Measurements from ENCODE around the gene AHNAK2. TPM values are rescaled to one million over a fixed set of nuclear protein-coding genes. Genes with fewer than 3 reads are reported as not detected.
"Not testable (repeated sequence)": the region's sequence is repeated elsewhere in the genome, so short reads cannot be mapped to it uniquely, and the experiment has no call there.

Gene AHNAK2
- total and polyA plus RNA-seq, 8 donors: 1.5 to 117 (median 13.5) TPM

- TF ChIP-seq POLR2A (IDR thresholded peaks at IDR 0.05) (no peak), POLR2AphosphoS5 (IDR thresholded peaks at IDR 0.05) (no peak), CTCF (IDR thresholded peaks at IDR 0.05) (no peak), EP300 (IDR thresholded peaks at IDR 0.05) (no peak)
- WGBS, 5 donors: 85 to 92% (median 90%) methylated on average over 13 of the region's 13 CpGs
- Histone ChIP-seq H3K27me3 (peaks cover 0 to 14% (median 0%) of the 10 kb centered on the region in 3 donors), H3K9me3 (no peaks in the 10 kb centered on the region), H3K4me3 (no peak overlapping the region), H3K27ac (no peak overlapping the region), H3K4me1 (peaks cover 8 to 13% (median 9%) of the 10 kb centered on the region in 4 donors), H3K36me3 (peaks cover 0 to 41% (median 23%) of the 10 kb centered on the region in 4 donors)
- intact Hi-C loops (cut with DNase I; ENCODE audit: low total_unique reads): no loop called here
- no peak for DNase-seq
These were observed 25.1 kb downstream of the AHNAK2 start for GRCh38 chr14:104953097-104953496.

GRCh38 chr14:104951863-104952657 is 26.1 kb downstream of the AHNAK2 start:
- intact Hi-C loops (cut with DNase I; ENCODE audit: low total_unique reads); DNase-seq; H3K27ac ChIP-seq; H3K4me1 ChIP-seq; H3K27me3 ChIP-seq; H3K9me3 ChIP-seq; H3K4me3 ChIP-seq: not testable (repeated sequence)
- WGBS, 5 donors: 83 to 91% (median 88%) methylated on average over 20 to 28 of the region's 28 CpGs
- peaks cover 0 to 37% (median 22%) of the 10 kb centered on the region in 4 donors for H3K36me3 ChIP-seq

- not testable (repeated sequence) for DNase-seq, H3K4me1 ChIP-seq
- 86 to 99% (median 94%) methylated on average over 11 to 15 of the region's 15 CpGs; no CpG with 5 or more reads in 1 of the 5 donors for WGBS, 5 donors
These were observed 27.5 kb downstream of the AHNAK2 start for GRCh38 chr14:104950701-104951100.

GRCh38 chr14:104950021-104950420 is 28.2 kb downstream of the AHNAK2 start:
- Histone ChIP-seq H3K36me3 (peaks cover 0 to 22% (median 8%) of the 10 kb centered on the region in 4 donors), H3K4me1 (no peaks in the 10 kb centered on the region), H3K27me3 (no peaks in the 10 kb centered on the region), H3K9me3 (no peaks in the 10 kb centered on the region), H3K27ac (no peak overlapping the region), H3K4me3 (no peak overlapping the region)
- no peak for DNase-seq
- intact Hi-C loops (cut with DNase I; ENCODE audit: low total_unique reads): no loop called here
- TF ChIP-seq EP300 (IDR thresholded peaks at IDR 0.05) (no peak), POLR2AphosphoS5 (IDR thresholded peaks at IDR 0.05) (no peak), CTCF (IDR thresholded peaks at IDR 0.05) (no peak), POLR2A (IDR thresholded peaks at IDR 0.05) (no peak)
- 87 to 94% (median 93%) methylated on average over 5 to 17 of the region's 17 CpGs for WGBS, 5 donors

More at GRCh38 chr14:104950701-104951100, 27.5 kb downstream of the AHNAK2 start:
- H3K9me3 ChIP-seq; H3K27ac ChIP-seq; H3K27me3 ChIP-seq; H3K4me3 ChIP-seq; intact Hi-C loops (cut with DNase I; ENCODE audit: low total_unique reads): not testable (repeated sequence)
- peaks cover 0 to 24% (median 15%) of the 10 kb centered on the region in 4 donors for H3K36me3 ChIP-seq

DNA sequence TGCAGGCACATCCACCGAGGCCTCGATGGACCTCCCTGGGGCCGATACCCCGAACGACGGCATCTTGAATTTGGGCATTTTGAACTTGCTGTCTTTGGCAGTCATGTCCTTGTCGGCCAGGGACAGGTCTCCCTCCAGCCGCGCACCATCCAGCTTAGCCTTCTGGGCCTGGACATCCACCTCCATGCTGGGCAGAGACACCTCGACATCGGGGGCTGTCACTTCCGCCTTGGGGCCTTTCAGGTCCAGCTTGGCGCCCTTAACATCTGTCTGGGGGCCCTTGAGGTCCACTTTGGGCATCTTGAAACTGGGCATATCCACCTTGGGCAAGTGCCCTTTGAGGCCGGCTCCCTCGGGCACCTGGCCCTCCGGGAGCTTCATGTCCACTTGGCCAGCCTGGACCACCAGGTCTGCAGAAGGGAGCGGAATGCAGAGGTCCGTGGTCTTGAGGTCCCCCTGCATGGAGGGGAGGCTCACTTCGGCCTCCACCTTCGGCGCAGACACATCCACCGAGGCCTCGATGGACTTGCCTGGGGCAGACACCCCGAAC is 28.7 kb downstream of the AHNAK2 start:
- H3K4me1 ChIP-seq; H3K27me3 ChIP-seq; H3K27ac ChIP-seq; DNase-seq; H3K4me3 ChIP-seq; intact Hi-C loops (cut with DNase I; ENCODE audit: low total_unique reads); H3K9me3 ChIP-seq: not testable (repeated sequence)
- WGBS, 5 donors: 77 to 95% (median 94%) methylated on average over 4 to 24 of the region's 24 CpGs
- peaks cover 0 to 22% (median 5%) of the 10 kb centered on the region in 4 donors for H3K36me3 ChIP-seq

GRCh38 chr14:104948736-104949031 is 29.5 kb downstream of the AHNAK2 start:
- intact Hi-C loops (cut with DNase I; ENCODE audit: low total_unique reads): no loop called here
- Histone ChIP-seq H3K36me3 (peaks cover 0 to 24% (median 3%) of the 10 kb centered on the region in 4 donors), H3K4me1 (no peaks in the 10 kb centered on the region), H3K4me3 (no peak overlapping the region), H3K27me3 (no peaks in the 10 kb centered on the region), H3K27ac (no peak overlapping the region), H3K9me3 (no peaks in the 10 kb centered on the region)
- no peak for DNase-seq
- WGBS, 5 donors: 89 to 96% (median 94%) methylated on average over 7 to 11 of the region's 11 CpGs
- no peak for TF ChIP-seq POLR2A (IDR thresholded peaks at IDR 0.05)
- TF ChIP-seq EP300 (IDR thresholded peaks at IDR 0.05): no peak
- no peak for TF ChIP-seq POLR2AphosphoS5 (IDR thresholded peaks at IDR 0.05)
- no peak for TF ChIP-seq CTCF (IDR thresholded peaks at IDR 0.05)

GRCh38 chr14:104947881-104948735 is 30.1 kb downstream of the AHNAK2 start:
- H3K4me1 ChIP-seq; H3K9me3 ChIP-seq; DNase-seq; H3K4me3 ChIP-seq; H3K27me3 ChIP-seq; H3K27ac ChIP-seq; intact Hi-C loops (cut with DNase I; ENCODE audit: low total_unique reads): not testable (repeated sequence)
- WGBS, 5 donors: 84 to 94% (median 93%) methylated on average over 31 to 35 of the region's 35 CpGs
- H3K36me3 ChIP-seq: peaks cover 0 to 25% (median 2%) of the 10 kb centered on the region in 4 donors

DNA sequence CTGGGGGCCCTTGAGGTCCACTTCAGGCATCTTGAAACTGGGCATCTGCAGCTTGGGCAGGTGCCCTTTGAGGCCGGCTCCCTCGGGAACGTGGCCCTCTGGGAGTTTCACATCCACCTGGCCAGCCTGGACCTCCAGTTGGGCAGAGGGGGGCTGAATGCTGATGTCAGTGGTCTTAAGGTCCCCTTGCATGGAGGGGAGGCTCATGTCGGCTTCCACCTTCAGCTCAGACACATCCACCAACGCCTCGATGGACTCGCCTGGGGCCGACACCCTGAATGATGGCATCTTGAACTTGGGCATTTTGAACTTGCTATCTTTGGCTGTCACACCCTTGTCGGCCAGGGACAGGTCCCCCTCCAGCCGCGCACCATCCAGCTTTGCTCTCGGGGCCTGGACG is 31.0 kb downstream of the AHNAK2 start:
- H3K27me3 ChIP-seq; H3K4me1 ChIP-seq; intact Hi-C loops (cut with DNase I; ENCODE audit: low total_unique reads); H3K9me3 ChIP-seq; DNase-seq; H3K27ac ChIP-seq; H3K4me3 ChIP-seq: not testable (repeated sequence)
- peaks cover 0 to 29% (median 7%) of the 10 kb centered on the region in 4 donors for H3K36me3 ChIP-seq
- 88 to 93% (median 91%) methylated on average over 8 to 13 of the region's 13 CpGs for WGBS, 5 donors
